Adrenal gland (tissue), 12 donors: ENCODE results near the gene KCND1. TPM values are rescaled to one million over a fixed set of nuclear protein-coding genes. Genes with fewer than 3 reads are reported as not detected.
"Not testable (repeated sequence)": the region's sequence is repeated elsewhere in the genome, so short reads cannot be mapped to it uniquely, and the experiment has no call there.

ENCODE experiments used
- DNase-seq, 7 donors: peaks; one replicate each; pipeline ENCODE4 v3.0.0-alpha.2; 2019 to 2020
- H3K27ac ChIP-seq, 5 donors: fragments of 200-600 bp; sonication (generic) in 4 of 5; 1 replicate in 3 of 5; 2 replicates in 2 of 5; pipeline versions ENCODE4 v1.5.1 to v1.8.0; 2016 to 2020; ENCODE audit warnings: mild to moderate bottlenecking in 1 of 5
- H3K27me3 ChIP-seq: fragments of 200-600 bp; 2 replicates; pipeline ENCODE4 v1.8.0; 2021
- H3K36me3 ChIP-seq, 2 donors: fragments of 200-600 bp; replicated peaks in 1 of 2; 1 replicate in 1 of 2; 2 replicates in 1 of 2; pipeline versions ENCODE4 v1.5.1 to v1.8.0; 2018 to 2022
- H3K4me1 ChIP-seq, 2 donors: fragments of 200-600 bp; replicated peaks in 1 of 2; 1 replicate in 1 of 2; 2 replicates in 1 of 2; pipeline versions ENCODE4 v1.5.1 to v1.8.0; 2018 to 2021
- H3K4me3 ChIP-seq, 4 donors: fragments of 200-600 bp; sonication (generic) in 3 of 4; one replicate each; pipeline ENCODE4 v1.5.1; 2016 to 2018
- H3K9me3 ChIP-seq, 3 donors: fragments of 200-600 bp; sonication (generic) in 1 of 3; replicated peaks in 1 of 3; 1 replicate in 2 of 3; 2 replicates in 1 of 3; pipeline versions ENCODE4 v1.5.1 to v1.8.0; 2016 to 2021
- POLR2A ChIP-seq, 2 donors: fragments of 450-650 bp; IDR thresholded peaks; one replicate each; pipeline ENCODE4 v1.6.1; 2017; ENCODE audit warnings: antibody characterized with exemption in 2 of 2, mild to moderate bottlenecking in 2 of 2, moderate library complexity in 1 of 2
- WGBS, 4 donors: extraction: QIAGEN DNeasy Blood & Tissue Kit in 2 of 4; methylation state at CpG; one replicate each; pipeline versions ENCODE4 v1.1.5 to v1.1.7; 2013 to 2017; 5-methylcytosine and 5-hydroxymethylcytosine counted together
- intact Hi-C, 2 donors: fragments of 100-400 bp; cut with DNase I; formaldehyde crosslinking; loops; one replicate each; pipeline versions ENCODE4 v1.14.1 to v1.15.0; 2022 to 2023
- polyA plus RNA-seq, 3 donors: library from polyadenylated mRNA; stranded (reverse); fragments of 200-250 nt in 2 of 3; fragments of 350-450 nt in 1 of 3; fragmentation: Illumina TruSeq in 1 of 3; extraction: RNeasy Lipid Tissue Mini Kit (QIAGEN cat#74804) in 1 of 3; gene quantifications; one replicate each; pipeline ENCODE4 v1.2.3, GENCODE V29; 2013 to 2014
- total RNA-seq, 9 donors: library from RNA; depleted of rRNA in 4 of 9; stranded (reverse); fragments of >200 nt in 4 of 9; fragments of 120-200 nt in 1 of 9; fragmentation: NEBNext Ultra II Directional in 1 of 9; extraction: Animal tissue kit (Norgen Biotek cat#: 25700) in 1 of 9; gene quantifications; one replicate each; pipeline versions ENCODE4 v1.1.0 to v1.2.4, GENCODE V29; 2013 to 2023
- TF ChIP-seq, protein P1 (sequence below), 6 experiments: fragments of 450-650 bp in 4 of 6; fragments of 200-600 bp in 2 of 6; sonication (generic) in 1 of 6; IDR thresholded peaks; 1 replicate in 5 of 6; 2 replicates in 1 of 6; pipeline versions ENCODE4 v1.5.1 to v1.8.0; 2016 to 2021; ENCODE audit warnings: antibody characterized with exemption in 6 of 6, mild to moderate bottlenecking in 2 of 6, moderate library complexity in 1 of 6
- donor health status: healthy with polysubstance abuse.
- donor health status: Bipolar disorder and iron deficiency.
- donor health status: DM: yes; HTN: yes; CAD: no.
- donor health status: DM: no; HTN: no; CAD: no.
- donor health status: DM: no; HTN: no; CAD: no.
- donor health status: DM: yes; HTN: yes; CAD: no.

The KCND1 gene
- total and polyA plus RNA-seq, 12 donors, result 0.22 to 2.4 (median 0.95) TPM

DNA sequence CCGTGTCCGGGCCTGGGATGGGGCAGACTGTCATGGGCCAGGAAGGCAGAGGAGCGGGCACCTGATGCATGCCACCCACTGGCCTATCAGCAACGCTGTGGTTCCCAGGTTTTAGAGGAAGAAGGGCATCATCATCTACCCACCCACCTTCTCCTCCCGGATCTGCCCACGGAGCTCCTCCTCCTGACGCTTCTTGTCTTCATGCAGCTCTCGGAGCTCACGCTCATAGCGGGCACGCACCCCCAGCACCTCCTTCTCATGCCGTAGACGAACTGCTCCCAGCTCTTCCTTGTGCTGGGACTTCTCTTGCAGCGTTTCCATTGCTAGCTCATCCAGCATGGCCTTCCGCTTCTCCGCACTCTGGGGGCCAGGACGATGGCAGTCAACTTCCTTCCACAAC lies 11.4 kb upstream of the KCND1 start:
- Histone ChIP-seq H3K27ac (no peak overlapping the region), H3K4me1 (no peaks in the 10 kb centered on the region), H3K9me3 (no peaks in the 10 kb centered on the region), H3K4me3 (no peak overlapping the region), H3K27me3 (no peaks in the 10 kb centered on the region), H3K36me3 (peaks cover 0 to 41% of the 10 kb centered on the region in 2 donors)
- TF ChIP-seq, protein P1, sequence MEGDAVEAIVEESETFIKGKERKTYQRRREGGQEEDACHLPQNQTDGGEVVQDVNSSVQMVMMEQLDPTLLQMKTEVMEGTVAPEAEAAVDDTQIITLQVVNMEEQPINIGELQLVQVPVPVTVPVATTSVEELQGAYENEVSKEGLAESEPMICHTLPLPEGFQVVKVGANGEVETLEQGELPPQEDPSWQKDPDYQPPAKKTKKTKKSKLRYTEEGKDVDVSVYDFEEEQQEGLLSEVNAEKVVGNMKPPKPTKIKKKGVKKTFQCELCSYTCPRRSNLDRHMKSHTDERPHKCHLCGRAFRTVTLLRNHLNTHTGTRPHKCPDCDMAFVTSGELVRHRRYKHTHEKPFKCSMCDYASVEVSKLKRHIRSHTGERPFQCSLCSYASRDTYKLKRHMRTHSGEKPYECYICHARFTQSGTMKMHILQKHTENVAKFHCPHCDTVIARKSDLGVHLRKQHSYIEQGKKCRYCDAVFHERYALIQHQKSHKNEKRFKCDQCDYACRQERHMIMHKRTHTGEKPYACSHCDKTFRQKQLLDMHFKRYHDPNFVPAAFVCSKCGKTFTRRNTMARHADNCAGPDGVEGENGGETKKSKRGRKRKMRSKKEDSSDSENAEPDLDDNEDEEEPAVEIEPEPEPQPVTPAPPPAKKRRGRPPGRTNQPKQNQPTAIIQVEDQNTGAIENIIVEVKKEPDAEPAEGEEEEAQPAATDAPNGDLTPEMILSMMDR (IDR thresholded peaks at IDR 0.05), result no peak
- TF ChIP-seq POLR2A (IDR thresholded peaks at IDR 0.05), result no peak
- no peak for DNase-seq
- intact Hi-C loops, result no loop called here
- 86 to 92% (median 89%) methylated on average over 11 to 17 of the region's 17 CpGs for WGBS, 4 donors

DNA sequence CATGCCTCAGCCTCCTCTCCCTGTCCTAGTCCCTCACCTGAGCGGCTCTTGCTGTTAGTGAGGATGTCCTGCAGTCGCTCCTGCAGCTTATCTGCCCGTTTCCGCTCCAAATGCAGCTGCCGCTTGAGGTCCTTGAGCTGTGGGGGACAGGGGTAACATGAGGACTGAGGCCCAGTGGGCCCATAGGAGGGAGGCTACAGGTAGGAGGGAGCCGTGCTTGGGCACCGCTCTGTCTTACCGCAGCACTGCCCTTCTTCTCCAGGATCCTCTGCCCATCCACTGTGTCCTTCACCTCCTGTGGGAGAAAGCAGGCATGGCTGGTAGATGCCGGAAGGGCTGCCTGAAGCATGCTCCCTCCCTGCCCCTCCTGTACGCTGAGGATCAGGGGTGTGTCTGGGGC lies 9.5 kb upstream of the KCND1 start:
- Histone ChIP-seq H3K27ac (no peak overlapping the region), H3K4me1 (no peaks in the 10 kb centered on the region), H3K27me3 (no peaks in the 10 kb centered on the region), H3K9me3 (no peaks in the 10 kb centered on the region), H3K36me3 (peaks cover 0 to 45% of the 10 kb centered on the region in 2 donors), H3K4me3 (no peak overlapping the region)
- no peak for TF ChIP-seq POLR2A (IDR thresholded peaks at IDR 0.05)
- TF ChIP-seq, protein P1 (IDR thresholded peaks at IDR 0.05), result no peak
- intact Hi-C loops, result no loop called here
- DNase-seq, result no peak
- WGBS, 4 donors, result 81 to 91% (median 83%) methylated on average over 9 to 10 of the region's 10 CpGs; no CpG with 5 or more reads in 1 of the 4 donors

DNA sequence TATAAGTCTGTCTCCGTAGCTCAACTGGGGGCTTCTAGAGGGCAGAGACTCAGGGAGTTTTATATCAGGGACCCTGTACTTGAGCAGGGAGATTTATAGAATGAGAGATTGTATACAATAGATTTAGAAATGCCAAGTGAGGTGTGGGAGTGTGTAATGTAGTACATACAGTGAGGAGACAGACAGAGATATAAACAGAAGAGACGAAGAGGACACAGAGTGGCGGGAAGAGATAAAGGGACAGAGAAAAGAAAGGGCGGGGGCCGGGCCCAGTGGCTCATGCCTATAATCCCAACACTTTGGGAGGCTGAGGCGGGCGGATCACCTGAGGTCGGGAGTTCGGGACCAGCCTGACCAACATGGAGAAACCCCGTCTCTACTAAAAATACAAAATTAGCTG lies 8.7 kb upstream of the KCND1 start:
- H3K9me3 ChIP-seq, DNase-seq, H3K4me3 ChIP-seq, H3K27me3 ChIP-seq, H3K4me1 ChIP-seq, intact Hi-C loops, H3K27ac ChIP-seq: not testable (repeated sequence)
- H3K36me3 ChIP-seq, result peaks cover 0 to 49% of the 10 kb centered on the region in 2 donors
- WGBS, 4 donors, result 79 to 96% (median 81%) methylated on average over 5 to 10 of the region's 10 CpGs

DNA sequence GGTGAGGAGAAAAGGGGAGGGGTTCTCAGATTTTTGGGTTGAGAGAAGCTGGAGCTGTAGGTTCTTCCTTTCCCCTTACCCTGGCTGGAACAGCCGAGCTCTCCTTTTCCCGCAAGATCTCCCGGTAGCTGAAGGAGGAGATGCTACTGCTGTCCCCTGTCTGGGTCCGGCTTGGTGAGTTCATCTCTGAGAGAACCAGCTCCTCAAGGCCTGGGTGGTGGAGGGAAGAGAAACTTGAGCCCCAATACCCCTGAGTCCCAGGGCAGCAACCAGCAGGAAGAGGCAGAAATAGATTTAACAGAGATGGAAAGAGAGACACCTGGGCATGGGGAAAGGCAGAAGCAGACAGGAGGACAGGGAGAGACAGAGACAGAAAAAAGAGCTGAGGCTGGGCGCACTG lies 6.6 kb upstream of the KCND1 start:
- no peaks in the 10 kb centered on the region for H3K9me3 ChIP-seq
- TF ChIP-seq POLR2A (IDR thresholded peaks at IDR 0.05), result no peak
- TF ChIP-seq, protein P1 (IDR thresholded peaks at IDR 0.05), result no peak
- DNase-seq, result no peak
- H3K36me3 ChIP-seq, result peaks cover 0 to 42% of the 10 kb centered on the region in 2 donors
- WGBS, 4 donors, result 73 to 98% (median 91%) methylated on average over 1 to 5 of the region's 5 CpGs
- H3K4me1 ChIP-seq, result no peaks in the 10 kb centered on the region
- no peak overlapping the region for H3K27ac ChIP-seq
- H3K4me3 ChIP-seq, result no peak overlapping the region
- intact Hi-C loops, result loop anchor here in 1 of 2 donors (10.0 kb wide), 1 partner anchor 67 kb away; the partner anchor contains the start of gene TFE3
- H3K27me3 ChIP-seq, result no peaks in the 10 kb centered on the region

DNA sequence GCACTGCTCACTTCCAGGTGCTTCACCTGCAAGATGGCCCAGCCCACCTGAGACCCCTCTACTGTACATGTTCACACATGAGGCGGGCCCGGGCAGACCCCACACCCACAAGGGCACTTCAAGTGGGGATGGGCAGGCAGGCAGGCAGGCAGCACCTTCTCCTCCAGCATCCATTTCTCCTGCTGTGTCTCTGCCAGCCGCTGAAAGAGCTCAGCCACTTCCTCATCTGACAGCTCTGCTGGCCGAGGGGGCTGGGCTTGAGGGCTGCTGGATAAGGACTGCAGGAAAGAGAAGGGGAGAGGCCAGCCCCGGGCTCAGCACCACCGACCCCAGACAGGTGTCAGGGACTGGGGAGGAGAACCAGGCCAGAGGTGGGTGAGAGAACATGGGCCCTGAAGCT lies 4.4 kb upstream of the KCND1 start:
- Histone ChIP-seq H3K36me3 (peaks cover 0 to 24% of the 10 kb centered on the region in 2 donors), H3K9me3 (no peaks in the 10 kb centered on the region), H3K27ac (no peak overlapping the region), H3K4me1 (no peaks in the 10 kb centered on the region), H3K4me3 (no peak overlapping the region), H3K27me3 (no peaks in the 10 kb centered on the region)
- DNase-seq, result no peak
- TF ChIP-seq, protein P1 (IDR thresholded peaks at IDR 0.05), result no peak
- no peak for TF ChIP-seq POLR2A (IDR thresholded peaks at IDR 0.05)
- 61 to 73% (median 73%) methylated on average over 3 to 6 of the region's 6 CpGs; no CpG with 5 or more reads in 1 of the 4 donors for WGBS, 4 donors
- intact Hi-C loops, result loop anchor here in 1 of 2 donors (10.0 kb wide), 1 partner anchor 69 kb away; the partner anchor contains the start of gene TFE3
